Ishikawa (cell line): ENCODE measurements around the gene BTBD16.

ENCODE experiments used
- CEBPB ChIP-seq: IDR thresholded peaks from 2 replicates; pipeline ENCODE4 v1.6.1; 2012
- CREB1 ChIP-seq: IDR thresholded peaks from 2 replicates; pipeline ENCODE4 v1.6.1; 2012; ENCODE audit warnings: low read depth
- EGR1 ChIP-seq: IDR thresholded peaks from 2 replicates; pipeline ENCODE4 v1.6.1; 2012
- EP300 ChIP-seq: IDR thresholded peaks from 2 replicates; pipeline ENCODE4 v1.6.1; 2012; ENCODE audit warnings: borderline replicate concordance
- FOXM1 ChIP-seq: IDR thresholded peaks from 2 replicates; pipeline ENCODE4 v1.6.1; 2012; ENCODE audit warnings: low read depth, borderline replicate concordance
- NFIC ChIP-seq: IDR thresholded peaks from 2 replicates; pipeline ENCODE4 v1.6.1; 2012
- RAD21 ChIP-seq: IDR thresholded peaks from 2 replicates; pipeline ENCODE4 v1.6.1; 2012; ENCODE audit warnings: low read depth
- TAF1 ChIP-seq: IDR thresholded peaks from 2 replicates; pipeline ENCODE4 v1.6.1; 2012; ENCODE audit warnings: low read depth, mild to moderate bottlenecking
- TCF12 ChIP-seq: IDR thresholded peaks from 2 replicates; pipeline ENCODE4 v1.6.1; 2012; ENCODE audit warnings: low read depth
- TEAD4 ChIP-seq: IDR thresholded peaks from 2 replicates; pipeline ENCODE4 v1.6.1; 2012
- YY1 ChIP-seq: IDR thresholded peaks from 2 replicates; pipeline ENCODE4 v1.6.1; 2012; ENCODE audit warnings: low read depth
- ZBTB7A ChIP-seq: IDR thresholded peaks from 2 replicates; pipeline ENCODE4 v1.6.1; 2012; ENCODE audit warnings: low read depth
- TF ChIP-seq, protein P1 (sequence below): IDR thresholded peaks from 2 replicates; pipeline ENCODE4 v1.6.1; 2012
- TF ChIP-seq, protein P2 (sequence below): IDR thresholded peaks from 2 replicates; pipeline ENCODE4 v1.6.1; 2012; ENCODE audit warnings: low read depth, mild to moderate bottlenecking
- TF ChIP-seq, protein P3 (sequence below): IDR thresholded peaks from 2 replicates; pipeline ENCODE4 v1.6.1; 2012

Gene BTBD16

DNA sequence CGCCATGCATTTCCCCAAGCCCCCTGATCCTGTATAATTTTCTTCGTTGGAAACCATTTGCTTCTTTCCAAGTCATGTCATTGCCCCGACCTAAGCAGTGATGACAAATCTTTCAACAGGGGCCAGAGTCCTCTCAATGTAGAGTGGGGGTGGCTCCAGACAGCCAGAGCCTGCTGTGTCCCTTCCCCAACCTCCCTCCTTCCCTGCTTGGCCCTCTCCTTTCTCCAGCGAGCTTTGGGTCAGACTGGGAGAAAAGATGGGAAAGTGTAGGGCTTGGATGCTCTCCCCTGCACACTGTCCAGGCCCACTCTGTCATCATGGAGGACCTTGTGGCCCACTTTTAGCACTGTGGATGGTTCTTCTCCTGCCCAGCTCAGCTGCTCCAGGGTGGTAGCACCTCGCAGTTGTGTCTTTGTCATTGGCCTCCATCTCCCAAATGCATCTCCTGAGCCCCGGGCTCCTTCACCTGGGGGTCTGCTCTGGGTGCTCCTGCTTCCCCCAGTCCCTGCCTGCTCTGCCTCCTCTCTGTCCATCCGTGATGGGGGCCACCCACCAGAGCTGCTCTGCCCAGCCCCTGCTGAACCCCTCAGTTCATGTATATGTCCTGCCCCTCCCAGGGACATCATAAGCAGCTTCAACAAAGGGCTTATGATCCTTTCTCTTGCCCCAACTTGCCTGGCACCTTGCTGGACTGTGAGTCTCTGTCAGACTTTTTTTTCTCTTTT is 37.5 kb downstream of the BTBD16 start:
- TF ChIP-seq TEAD4 (no peak), CEBPB (no peak), ZBTB7A (no peak), CREB1 (no peak), TCF12 (no peak), EGR1 (no peak), EP300 (no peak), NFIC (no peak), FOXM1 (no peak), YY1 (no peak), TAF1 (no peak), RAD21 (no peak)
- TF ChIP-seq, protein P1, sequence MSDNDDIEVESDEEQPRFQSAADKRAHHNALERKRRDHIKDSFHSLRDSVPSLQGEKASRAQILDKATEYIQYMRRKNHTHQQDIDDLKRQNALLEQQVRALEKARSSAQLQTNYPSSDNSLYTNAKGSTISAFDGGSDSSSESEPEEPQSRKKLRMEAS = no peak
- TF ChIP-seq, protein P2, sequence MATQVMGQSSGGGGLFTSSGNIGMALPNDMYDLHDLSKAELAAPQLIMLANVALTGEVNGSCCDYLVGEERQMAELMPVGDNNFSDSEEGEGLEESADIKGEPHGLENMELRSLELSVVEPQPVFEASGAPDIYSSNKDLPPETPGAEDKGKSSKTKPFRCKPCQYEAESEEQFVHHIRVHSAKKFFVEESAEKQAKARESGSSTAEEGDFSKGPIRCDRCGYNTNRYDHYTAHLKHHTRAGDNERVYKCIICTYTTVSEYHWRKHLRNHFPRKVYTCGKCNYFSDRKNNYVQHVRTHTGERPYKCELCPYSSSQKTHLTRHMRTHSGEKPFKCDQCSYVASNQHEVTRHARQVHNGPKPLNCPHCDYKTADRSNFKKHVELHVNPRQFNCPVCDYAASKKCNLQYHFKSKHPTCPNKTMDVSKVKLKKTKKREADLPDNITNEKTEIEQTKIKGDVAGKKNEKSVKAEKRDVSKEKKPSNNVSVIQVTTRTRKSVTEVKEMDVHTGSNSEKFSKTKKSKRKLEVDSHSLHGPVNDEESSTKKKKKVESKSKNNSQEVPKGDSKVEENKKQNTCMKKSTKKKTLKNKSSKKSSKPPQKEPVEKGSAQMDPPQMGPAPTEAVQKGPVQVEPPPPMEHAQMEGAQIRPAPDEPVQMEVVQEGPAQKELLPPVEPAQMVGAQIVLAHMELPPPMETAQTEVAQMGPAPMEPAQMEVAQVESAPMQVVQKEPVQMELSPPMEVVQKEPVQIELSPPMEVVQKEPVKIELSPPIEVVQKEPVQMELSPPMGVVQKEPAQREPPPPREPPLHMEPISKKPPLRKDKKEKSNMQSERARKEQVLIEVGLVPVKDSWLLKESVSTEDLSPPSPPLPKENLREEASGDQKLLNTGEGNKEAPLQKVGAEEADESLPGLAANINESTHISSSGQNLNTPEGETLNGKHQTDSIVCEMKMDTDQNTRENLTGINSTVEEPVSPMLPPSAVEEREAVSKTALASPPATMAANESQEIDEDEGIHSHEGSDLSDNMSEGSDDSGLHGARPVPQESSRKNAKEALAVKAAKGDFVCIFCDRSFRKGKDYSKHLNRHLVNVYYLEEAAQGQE = no peak
- TF ChIP-seq, protein P3, sequence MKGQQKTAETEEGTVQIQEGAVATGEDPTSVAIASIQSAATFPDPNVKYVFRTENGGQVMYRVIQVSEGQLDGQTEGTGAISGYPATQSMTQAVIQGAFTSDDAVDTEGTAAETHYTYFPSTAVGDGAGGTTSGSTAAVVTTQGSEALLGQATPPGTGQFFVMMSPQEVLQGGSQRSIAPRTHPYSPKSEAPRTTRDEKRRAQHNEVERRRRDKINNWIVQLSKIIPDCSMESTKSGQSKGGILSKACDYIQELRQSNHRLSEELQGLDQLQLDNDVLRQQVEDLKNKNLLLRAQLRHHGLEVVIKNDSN = no peak

DNA sequence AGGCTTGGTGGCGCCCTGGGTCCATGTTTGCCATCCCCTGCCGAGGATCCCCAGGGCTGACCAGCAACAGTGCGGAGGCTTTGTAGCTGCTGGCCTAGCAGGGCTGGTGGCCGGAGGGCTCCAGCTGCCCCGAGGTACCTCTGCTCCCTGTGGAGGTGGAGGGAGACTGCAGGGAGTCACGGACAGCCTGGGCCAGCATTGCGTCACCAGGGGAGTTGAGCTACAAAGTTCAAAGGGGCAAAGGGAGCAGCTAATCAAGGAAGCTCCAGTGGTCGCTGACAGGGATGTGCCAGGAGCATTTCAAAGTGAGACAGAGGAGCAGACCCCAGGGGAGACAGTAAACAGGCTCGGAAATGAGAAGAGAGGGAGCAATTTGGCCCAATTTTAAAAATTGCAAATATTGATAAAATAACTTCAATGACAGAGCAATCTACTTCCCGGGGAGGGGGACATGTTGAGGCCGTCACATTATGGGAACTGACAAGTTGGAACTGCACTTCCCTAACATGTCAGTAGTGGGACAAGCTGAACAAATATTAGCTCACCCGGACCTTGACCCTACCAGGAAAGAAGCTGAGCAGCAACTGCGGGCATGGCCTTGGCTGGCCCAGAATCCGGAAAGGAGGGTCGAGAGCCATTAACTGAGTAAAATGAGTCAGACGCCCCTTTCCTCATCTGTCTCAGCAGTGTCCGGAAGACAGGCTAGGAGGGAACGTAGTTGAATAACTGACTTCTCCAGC is 39.4 kb downstream of the BTBD16 start:
- TF ChIP-seq TAF1 = no peak
- TF ChIP-seq CEBPB = peak; percentile 38; the same call in 1 of the 2 replicates
- TF ChIP-seq, protein P2 = no peak
- no peak for TF ChIP-seq TEAD4

DNA sequence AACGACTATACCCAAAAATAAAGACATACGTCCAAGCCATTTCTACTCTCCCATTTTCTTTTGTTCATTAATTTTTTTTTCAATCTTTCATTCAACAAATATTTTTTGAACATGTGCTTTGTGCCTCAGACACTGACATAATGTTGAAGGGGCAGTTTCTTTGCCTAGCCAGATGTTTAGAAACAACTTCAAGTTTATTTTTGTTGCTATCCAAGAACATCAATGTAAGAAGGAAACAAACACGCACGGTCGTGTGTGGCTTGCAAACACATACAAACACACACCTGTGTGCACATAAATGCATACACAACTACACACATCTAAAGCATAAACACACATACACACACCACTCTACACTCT is 39.9 kb downstream of the BTBD16 start:
- no peak for TF ChIP-seq TCF12
- no peak for TF ChIP-seq TEAD4
- no peak for TF ChIP-seq CREB1
- TF ChIP-seq, protein P2 = no peak

DNA sequence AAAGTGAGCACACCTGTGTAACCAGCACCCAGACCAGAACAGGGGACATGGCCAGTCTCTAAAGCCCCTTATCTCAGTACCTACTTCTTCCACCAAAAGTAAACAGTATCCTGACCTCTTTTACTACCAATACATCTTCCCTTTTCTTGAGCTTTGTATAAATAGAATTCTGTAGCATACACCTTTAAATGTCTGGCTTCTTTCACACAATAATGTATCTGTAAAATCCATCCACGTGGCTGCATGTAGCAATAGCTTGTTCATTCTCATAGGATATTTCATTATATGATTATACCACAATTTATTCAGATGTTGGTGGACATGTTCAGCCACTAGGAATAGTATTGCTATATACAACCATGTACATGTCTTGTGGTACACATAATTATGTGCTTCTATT is 40.6 kb downstream of the BTBD16 start:
- TF ChIP-seq, protein P3 = no peak
- TF ChIP-seq RAD21 (no peak), EP300 (no peak), YY1 (no peak), CEBPB (no peak), TCF12 (no peak), NFIC (no peak)
- TF ChIP-seq, protein P2 = no peak
